Stimulated activated CD8-positive, alpha-beta memory T cell treated with anti-CD3 and anti-CD28 coated beads, Interleukin-12 subunit alpha, Interleukin-12 subunit beta, amount 100 ng/mL, for 4 hours (primary cell): ENCODE data around the gene PNLIPRP1.

Source experiments
- DNase-seq: peaks from one replicate; pipeline ENCODE4 v3.0.0-alpha.2; 2020; ENCODE audit warnings: low read depth

Gene PNLIPRP1

GRCh38 chr10:116631871-116632295 lies 41.1 kb downstream of the PNLIPRP1 start:
- DNase-seq, result no peak

- DNase-seq, result no peak
These were observed 41.9 kb downstream of the PNLIPRP1 start for GRCh38 chr10:116632596-116633215.

- DNase-seq, result no peak
These were observed 42.4 kb downstream of the PNLIPRP1 start for GRCh38 chr10:116633216-116633600.

- no peak for DNase-seq
These were observed 43.6 kb downstream of the PNLIPRP1 start for GRCh38 chr10:116634126-116634975.

- no peak for DNase-seq
These were observed 45.6 kb downstream of the PNLIPRP1 start for GRCh38 chr10:116636385-116636784.

GRCh38 chr10:116636976-116637375 lies 46.2 kb downstream of the PNLIPRP1 start:
- DNase-seq, result no peak

GRCh38 chr10:116637830-116638229 lies 47.1 kb downstream of the PNLIPRP1 start:
- no peak for DNase-seq

- DNase-seq, result no peak
These were observed 55.7 kb downstream of the PNLIPRP1 start for GRCh38 chr10:116646502-116646901.

GRCh38 chr10:116648903-116649302 lies 58.1 kb downstream of the PNLIPRP1 start:
- DNase-seq, result no peak

- no peak for DNase-seq
These were observed 63.1 kb downstream of the PNLIPRP1 start for GRCh38 chr10:116653885-116654284.

GRCh38 chr10:116654816-116655215 lies 64.1 kb downstream of the PNLIPRP1 start:
- DNase-seq, result no peak

GRCh38 chr10:116655568-116655967 lies 64.8 kb downstream of the PNLIPRP1 start:
- no peak for DNase-seq

GRCh38 chr10:116656044-116656443 lies 65.3 kb downstream of the PNLIPRP1 start:
- no peak for DNase-seq

- DNase-seq, result no peak
These were observed 67.2 kb downstream of the PNLIPRP1 start for GRCh38 chr10:116657863-116658551.
